ENCODE measurements around the gene RASL11B.
"Not testable (repeated sequence)": the region's sequence is repeated elsewhere in the genome, so short reads cannot be mapped to it uniquely, and the experiment has no call there.

RASL11B gene, protein sequence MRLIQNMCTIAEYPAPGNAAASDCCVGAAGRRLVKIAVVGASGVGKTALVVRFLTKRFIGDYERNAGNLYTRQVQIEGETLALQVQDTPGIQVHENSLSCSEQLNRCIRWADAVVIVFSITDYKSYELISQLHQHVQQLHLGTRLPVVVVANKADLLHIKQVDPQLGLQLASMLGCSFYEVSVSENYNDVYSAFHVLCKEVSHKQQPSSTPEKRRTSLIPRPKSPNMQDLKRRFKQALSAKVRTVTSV

DNA sequence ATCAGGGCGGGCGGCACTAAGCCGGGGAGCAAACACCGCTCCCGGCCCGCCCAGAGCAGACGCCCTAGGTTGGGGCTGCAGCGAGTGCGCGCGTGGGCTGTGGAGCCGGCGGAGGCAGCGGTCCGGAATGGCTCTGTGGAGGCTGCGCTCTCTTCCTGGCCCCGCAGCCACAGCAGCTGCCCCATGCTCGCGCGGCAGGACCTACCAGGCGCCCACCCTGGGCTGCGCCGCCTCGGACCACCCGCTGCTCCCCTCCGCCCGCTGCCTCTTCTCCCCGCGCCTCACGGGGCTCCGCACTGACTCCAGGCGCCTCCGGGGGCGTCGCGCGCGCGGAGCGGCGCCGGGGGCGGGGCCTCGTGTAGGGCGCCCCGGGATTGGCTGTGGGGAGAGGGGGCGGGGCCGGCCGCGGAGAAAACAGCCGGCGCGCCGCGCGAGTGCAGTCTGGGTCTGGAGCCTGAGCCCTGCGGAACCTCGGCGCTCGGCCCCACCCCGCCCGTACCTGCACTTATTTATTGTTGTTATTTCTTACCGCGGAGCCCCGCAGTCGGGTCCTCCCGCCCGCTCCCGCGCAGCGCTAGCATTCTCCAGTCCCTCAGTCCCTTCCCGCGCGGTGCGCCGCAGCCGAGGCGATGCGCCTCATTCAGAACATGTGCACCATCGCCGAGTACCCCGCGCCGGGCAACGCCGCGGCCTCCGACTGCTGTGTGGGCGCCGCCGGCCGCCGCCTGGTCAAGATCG is at the start of gene RASL11B:
RASL11B (plus strand) TSS at position 439 of the 738 bp plus-strand sequence; CDS start at position 630, 191 bp downstream.
- DNase-seq, result peak; percentile 59 to 81

DNA sequence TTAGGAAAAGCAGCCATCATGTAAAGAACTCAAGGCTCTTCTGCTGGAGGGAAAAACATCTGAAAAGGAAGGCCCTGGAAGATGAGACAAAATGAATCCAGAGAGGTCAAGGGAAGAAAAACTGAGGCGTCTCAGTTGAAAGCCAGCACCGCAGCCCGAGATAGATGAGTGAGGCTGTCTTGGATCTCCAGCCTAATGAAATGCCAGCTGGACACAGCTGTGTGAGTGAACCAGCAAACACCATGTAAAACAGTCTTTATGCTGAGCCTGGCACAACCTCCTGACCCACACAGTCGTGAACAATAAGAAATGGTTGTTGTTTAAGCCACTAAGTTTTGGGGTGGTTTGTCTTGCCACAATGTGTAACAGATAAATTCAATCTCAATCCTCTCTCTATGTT is 48.6 kb upstream of the RASL11B start:
- DNase-seq, result no peak

- no peak for DNase-seq
Observed at GRCh38 chr4:52822583-52822971, 39.5 kb upstream of the RASL11B start.

DNA sequence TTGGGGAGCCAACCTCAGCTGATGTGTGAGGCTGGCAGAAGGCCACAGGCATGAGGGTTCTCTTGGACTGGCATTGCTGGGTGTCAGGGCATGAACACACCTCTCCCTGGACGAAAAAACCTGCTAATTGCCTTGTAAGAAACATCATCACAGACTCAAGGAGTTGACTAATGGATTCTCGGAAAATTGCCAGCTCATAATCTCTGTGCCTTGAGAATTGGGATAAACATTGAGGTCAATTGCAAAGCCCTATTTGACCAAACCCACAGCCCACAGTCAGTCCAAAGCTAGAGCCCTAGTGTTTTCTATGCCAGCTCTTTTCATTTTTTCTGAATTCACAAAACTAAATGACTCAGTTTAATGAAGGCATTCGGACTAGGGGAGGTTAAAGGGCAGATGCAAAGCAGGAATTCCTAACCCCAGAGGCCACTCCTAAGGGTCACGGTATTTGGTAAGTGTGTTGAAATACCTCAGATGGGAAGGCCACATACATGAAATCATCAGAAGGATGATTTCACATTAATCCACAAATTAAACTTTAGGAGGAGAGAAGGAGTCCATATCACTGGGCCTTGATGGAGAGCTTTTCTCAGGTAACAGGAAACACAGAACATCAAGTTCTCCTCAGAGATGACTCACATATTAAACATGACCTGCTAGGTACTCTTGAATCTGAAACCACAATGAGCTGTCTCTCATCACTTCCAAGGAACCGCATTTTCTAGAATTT is 39.0 kb upstream of the RASL11B start:
- DNase-seq, result no peak

DNA sequence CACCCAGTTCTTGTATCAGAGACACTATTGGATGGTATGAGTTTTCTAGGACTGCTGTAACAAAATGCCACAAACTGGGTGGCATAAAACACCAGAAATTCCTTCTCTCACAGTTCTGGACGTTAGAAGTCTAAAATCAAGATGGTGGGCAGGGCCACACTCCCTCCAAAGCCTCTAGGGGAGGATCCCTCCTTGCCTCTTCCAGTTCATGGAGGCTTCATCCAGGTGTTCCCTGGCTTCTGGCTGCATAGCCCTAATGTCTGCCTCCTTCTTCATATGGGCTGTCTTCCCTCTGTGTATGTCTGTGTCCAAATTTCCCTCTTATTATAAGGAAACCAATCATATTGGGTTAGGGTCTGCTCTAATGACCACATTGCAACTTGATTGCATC is 38.4 kb upstream of the RASL11B start:
- DNase-seq, result no peak

- DNase-seq, result no peak
Observed at GRCh38 chr4:52824270-52824602, 37.9 kb upstream of the RASL11B start.

GRCh38 chr4:52824603-52825459 is 37.3 kb upstream of the RASL11B start:
- no peak for DNase-seq

DNA sequence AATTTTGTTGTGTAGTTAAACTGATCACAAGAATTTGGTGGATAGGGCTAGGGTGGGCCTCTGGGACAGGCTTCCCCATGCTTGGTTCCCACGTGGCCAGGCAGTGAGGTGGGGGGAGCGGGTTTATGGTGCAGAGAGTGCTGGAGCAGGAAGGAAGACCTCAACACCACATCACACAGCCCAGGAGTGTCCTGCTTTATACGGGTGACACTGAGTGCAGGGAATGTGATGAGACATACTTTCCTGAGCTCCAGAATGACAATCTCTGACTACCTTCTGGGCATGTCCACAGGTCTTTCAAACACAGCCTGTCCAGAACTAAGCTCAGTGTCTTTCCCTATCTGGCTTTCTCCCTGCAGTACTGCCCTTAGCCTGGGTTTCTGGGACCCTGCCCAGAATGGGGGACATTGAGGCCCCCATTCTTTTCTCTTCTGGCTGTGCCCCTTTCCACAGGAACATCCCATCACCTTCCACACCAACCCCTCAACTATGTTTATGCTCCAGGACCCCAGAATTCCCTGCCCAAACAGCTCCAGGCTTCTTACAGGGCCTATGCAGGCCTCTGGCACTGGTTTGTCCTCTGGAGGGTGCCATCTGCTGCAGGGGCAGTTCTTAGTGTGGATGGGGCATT is 36.5 kb upstream of the RASL11B start:
- DNase-seq, result no peak

- no peak for DNase-seq
Observed at GRCh38 chr4:52833941-52834525, 28.1 kb upstream of the RASL11B start.

GRCh38 chr4:52834641-52835456 is 27.3 kb upstream of the RASL11B start:
- not testable (repeated sequence) for DNase-seq

GRCh38 chr4:52836120-52836519 is 26.0 kb upstream of the RASL11B start:
- no peak for DNase-seq

GRCh38 chr4:52836678-52837077 is 25.4 kb upstream of the RASL11B start:
- no peak for DNase-seq

DNA sequence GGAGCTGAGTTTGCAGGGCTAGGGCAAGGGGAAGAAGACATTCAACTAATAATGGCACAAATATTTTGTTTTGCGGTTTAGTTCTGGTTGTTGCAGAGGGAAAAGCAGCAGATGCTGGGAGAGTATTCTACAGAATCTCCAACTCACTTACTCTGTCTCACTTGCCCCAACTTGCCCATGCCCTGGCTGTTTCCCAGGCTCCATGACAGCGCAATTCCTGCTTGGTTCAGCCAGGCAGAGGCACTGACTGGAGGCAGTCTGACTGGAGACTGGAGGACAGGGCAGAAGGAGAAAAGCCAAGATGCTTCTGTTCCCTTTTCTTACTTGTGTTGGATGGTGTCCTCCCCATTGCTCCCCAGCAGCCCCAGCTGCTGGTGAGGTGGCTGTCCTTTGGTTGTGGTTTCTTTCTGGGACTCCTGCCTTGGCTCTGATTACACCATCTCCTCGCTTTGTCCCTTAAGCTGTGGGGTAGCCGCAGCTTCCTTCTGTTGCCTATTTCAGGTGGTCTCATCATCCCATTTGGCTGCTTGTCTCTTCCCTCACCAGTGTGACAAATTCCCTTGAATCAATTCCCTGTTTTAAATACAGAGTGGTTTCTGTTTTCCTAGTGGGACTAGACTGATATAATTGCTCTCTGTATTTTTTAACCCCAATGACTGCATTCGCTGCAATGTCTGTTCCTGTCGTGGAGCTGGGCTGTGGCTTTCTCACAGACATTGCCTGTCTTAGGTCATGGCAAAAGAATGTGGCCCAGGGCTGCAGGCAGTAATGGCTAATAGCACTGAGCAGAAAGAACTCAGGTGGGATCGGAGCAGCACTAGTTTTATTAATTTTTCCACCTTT is 24.2 kb upstream of the RASL11B start:
- DNase-seq, result no peak

DNA sequence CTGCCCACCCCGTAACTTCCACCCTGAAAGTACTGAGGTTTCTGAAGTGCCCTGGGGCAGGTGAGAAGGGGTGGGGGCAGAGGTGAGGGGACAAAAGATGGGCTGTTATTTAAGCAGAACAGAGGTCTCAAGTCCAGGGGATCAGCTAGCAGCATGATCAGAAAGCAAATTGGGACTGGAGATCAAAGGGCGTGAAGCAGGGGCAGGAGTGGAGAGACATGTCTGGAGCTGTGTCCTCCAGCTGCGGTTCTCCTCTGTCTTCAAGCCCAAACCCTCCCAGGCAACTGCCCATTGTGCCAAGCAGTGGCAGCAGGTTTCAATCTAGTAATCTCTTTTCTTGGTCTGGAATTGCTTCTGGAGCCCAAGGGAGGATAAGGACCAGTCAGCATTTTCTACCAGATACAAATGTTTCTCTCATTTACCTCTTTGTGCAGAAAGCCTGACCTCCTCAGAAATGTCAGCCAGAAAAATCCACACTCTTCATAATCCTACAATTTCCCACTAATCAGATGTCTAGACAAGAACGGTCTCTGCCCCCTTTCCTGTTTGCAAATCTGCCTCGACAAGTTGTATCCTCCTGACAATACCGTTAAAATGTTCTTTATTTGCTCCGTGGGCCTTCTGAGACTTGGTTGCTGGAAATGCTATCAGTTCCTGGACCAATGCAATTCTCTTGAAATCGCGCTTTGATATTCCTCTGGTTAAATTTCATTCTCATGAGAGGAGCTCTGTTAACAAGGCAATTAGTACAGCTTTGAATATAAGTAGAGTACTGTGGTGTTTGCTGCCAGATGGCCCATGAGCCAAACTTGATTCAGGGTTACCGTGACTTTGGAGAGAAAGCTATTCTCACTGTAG is 23.2 kb upstream of the RASL11B start:
- DNase-seq, result no peak

DNA sequence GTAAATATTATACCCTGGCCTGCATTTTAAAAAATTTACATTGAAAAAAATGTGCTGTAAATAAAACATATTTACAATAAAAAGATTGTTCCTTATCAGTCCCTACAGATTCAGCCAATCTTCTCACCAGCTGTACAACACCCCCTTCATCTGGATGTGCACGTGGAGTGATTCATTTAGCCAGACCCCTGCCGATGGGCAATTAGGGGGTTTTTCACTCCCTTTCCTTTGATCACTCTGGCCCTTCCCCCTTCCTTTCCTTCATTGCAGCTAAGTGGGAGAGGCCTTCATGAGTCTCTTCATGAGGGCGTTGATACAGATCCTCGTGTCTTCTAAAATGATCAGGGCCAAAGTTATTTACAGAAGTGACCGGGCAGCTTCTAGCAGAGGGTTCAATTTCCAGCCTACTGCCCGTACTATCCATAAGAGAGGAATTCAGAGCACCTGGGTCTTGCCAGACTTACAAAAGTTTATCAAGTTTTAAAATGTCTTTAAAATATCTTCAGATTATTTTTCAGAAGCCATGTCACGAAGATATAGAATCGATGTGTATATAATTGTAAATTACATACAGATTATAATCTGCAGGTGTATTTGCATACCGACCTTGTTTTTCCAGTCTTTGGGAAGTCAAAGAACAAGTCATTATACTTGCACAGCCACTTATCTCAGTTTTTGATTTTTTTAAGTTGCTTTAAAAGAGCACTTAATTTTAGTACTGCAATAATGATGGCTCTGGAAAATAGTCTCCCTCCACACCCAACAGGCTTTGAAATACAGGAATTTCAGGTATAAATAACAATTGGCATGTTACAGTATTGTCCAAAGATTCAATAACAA is 21.4 kb upstream of the RASL11B start:
- DNase-seq, result no peak

DNA sequence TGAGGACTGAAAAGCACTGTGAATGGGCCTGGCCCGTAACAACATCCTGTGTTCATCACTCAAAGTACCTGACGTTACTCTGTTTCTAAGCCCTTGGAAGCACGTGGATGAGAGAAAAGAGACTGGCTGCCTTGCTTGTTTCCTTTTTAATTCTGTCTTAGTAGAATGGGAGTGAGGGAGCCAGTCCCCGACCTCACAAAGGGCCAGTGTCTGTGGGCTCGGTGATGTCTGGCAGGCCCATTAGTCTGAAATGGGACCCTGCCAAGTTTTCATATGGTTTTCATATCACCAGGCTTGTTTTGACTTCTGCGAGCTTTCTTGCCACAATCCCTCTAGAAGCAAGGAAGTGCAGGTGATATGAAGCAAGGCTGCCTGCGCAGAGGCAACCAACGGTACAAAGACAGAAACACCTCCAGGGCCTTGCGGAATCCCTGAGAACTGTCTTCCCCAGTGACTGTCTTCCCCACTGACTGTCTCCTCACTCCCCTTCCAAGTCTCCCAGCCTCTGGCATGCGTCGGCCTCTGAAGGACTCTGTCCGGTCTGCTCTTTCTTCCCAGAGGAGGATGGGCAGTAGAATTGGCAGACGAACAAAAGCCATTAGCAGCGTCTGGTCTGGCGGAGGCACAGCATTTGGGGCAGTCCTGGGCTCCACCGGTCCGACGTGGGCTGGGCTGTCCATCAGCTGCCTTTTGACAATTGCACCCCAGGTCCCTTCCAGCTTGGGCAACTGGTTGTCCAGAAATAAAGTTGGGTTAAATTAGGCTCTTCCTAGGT is 20.2 kb upstream of the RASL11B start:
- DNase-seq, result peak in 1 of 2 donors; percentile 24

- DNase-seq, result no peak
Observed at GRCh38 chr4:52842792-52843191, 19.3 kb upstream of the RASL11B start.
